GM23248 (cell line): Measurements from ENCODE around the gene DLX6. TPM values are rescaled to one million over a fixed set of nuclear protein-coding genes. Genes with fewer than 3 reads are reported as not detected.
A peak's percentile ranks its signal among the peaks of the same experiment; 100 is the strongest.

ENCODE experiments used
- DNase-seq: peaks from one replicate; pipeline ENCODE4 v3.0.0-alpha.2; 2015
- H2AFZ ChIP-seq: fragments of 200-600 bp; sonication (generic); 2 replicates; pipeline ENCODE4 v1.6.1; 2016; ENCODE audit warnings: antibody characterized with exemption
- H3F3A ChIP-seq: fragments of 200-600 bp; sonication (generic); 2 replicates; pipeline ENCODE4 v1.6.1; 2016; ENCODE audit warnings: mild to moderate bottlenecking, antibody characterized with exemption, mixed run types; ENCODE audit not compliant: insufficient read depth
- H3K27ac ChIP-seq: fragments of 200-600 bp; sonication (generic); 2 replicates; pipeline ENCODE4 v1.5.1; 2016; ENCODE audit warnings: mild to moderate bottlenecking
- H3K27me3 ChIP-seq: fragments of 200-600 bp; sonication (generic); replicated peaks from 2 replicates; pipeline ENCODE4 v1.6.1; 2016; ENCODE audit warnings: mild to moderate bottlenecking; ENCODE audit not compliant: insufficient read depth
- H3K36me3 ChIP-seq: fragments of 200-600 bp; sonication (generic); 2 replicates; pipeline ENCODE4 v1.6.1; 2016; ENCODE audit warnings: low read depth, mild to moderate bottlenecking
- H3K4me1 ChIP-seq: fragments of 200-600 bp; sonication (generic); 2 replicates; pipeline ENCODE4 v1.6.1; 2016; ENCODE audit warnings: mild to moderate bottlenecking; ENCODE audit not compliant: insufficient read depth
- H3K4me2 ChIP-seq: fragments of 200-600 bp; sonication (generic); one replicate; pipeline ENCODE4 v1.6.1; 2016; ENCODE audit warnings: mild to moderate bottlenecking; ENCODE audit not compliant: unreplicated experiment
- H3K4me3 ChIP-seq: fragments of 200-600 bp; sonication (generic); 2 replicates; pipeline ENCODE4 v1.5.1; 2016; ENCODE audit warnings: mild to moderate bottlenecking
- H3K79me2 ChIP-seq: fragments of 200-600 bp; sonication (generic); 2 replicates; pipeline ENCODE4 v1.6.1; 2016; ENCODE audit warnings: mild to moderate bottlenecking; ENCODE audit not compliant: insufficient read depth
- H3K9ac ChIP-seq: fragments of 200-600 bp; sonication (generic); 2 replicates; pipeline ENCODE4 v1.6.1; 2016; ENCODE audit warnings: mild to moderate bottlenecking
- H3K9me2 ChIP-seq: fragments of 200-600 bp; sonication (generic); 2 replicates; pipeline ENCODE4 v1.6.1; 2016; ENCODE audit warnings: mixed run types, mild to moderate bottlenecking, moderate library complexity; ENCODE audit not compliant: insufficient read depth
- H3K9me3 ChIP-seq: fragments of 200-600 bp; sonication (generic); one replicate; pipeline ENCODE4 v1.6.1; 2017; ENCODE audit warnings: low read depth
- H4K20me1 ChIP-seq: fragments of 200-600 bp; sonication (generic); 2 replicates; pipeline ENCODE4 v1.6.0; 2016; ENCODE audit not compliant: insufficient read depth
- EZH2 ChIP-seq: fragments of 200-600 bp; sonication (generic); IDR thresholded peaks from 2 replicates; pipeline ENCODE4 v1.6.1; 2018; ENCODE audit warnings: antibody characterized with exemption, mild to moderate bottlenecking; ENCODE audit not compliant: insufficient read depth, poor library complexity, severe bottlenecking
- EZH2phosphoT487 ChIP-seq: fragments of 200-600 bp; sonication (generic); IDR thresholded peaks from 2 replicates; pipeline ENCODE4 v1.6.1; 2018; ENCODE audit warnings: antibody characterized with exemption, moderate library complexity, mild to moderate bottlenecking, low read depth; ENCODE audit not compliant: insufficient read depth
- WGBS, 2 experiments: methylation state at CpG; one replicate each; pipeline ENCODE4 v1.1.6; 2015 to 2017; ENCODE audit warnings: low lambda C conversion rate in 2 of 2, low coverage in 1 of 2; ENCODE audit errors: missing lambda C conversion rate in 2 of 2; 5-methylcytosine and 5-hydroxymethylcytosine counted together
- in situ Hi-C: fragments of 300-500 bp; cut with MboI; formaldehyde crosslinking; loops from 2 replicates; pipeline ENCODE4 v1.15.0; 2020
- polyA plus RNA-seq: library from polyadenylated mRNA; unstranded; fragments of >200 nt; fragmentation: Nextera tagmentation; extraction: Ambion mirVana; gene quantifications from 2 replicates; pipeline ENCODE4 v1.2.1, GENCODE V29; 2016
- total RNA-seq: library from RNA; depleted of rRNA; stranded (reverse); fragments of >200 nt; shearing (Covaris generic); gene quantifications from 2 replicates; pipeline ENCODE4 v1.2.3, GENCODE V29; 2014

Gene DLX6
- total and polyA plus RNA-seq, 2 experiments from 2014 or later, result not detected

- in situ Hi-C loops, result no loop called here
- H3K27me3 ChIP-seq, result peaks cover 80% of the 10 kb centered on the region
Measured at GRCh38 chr7:96989859-96990317, 15.5 kb upstream of the DLX6 start.

DNA sequence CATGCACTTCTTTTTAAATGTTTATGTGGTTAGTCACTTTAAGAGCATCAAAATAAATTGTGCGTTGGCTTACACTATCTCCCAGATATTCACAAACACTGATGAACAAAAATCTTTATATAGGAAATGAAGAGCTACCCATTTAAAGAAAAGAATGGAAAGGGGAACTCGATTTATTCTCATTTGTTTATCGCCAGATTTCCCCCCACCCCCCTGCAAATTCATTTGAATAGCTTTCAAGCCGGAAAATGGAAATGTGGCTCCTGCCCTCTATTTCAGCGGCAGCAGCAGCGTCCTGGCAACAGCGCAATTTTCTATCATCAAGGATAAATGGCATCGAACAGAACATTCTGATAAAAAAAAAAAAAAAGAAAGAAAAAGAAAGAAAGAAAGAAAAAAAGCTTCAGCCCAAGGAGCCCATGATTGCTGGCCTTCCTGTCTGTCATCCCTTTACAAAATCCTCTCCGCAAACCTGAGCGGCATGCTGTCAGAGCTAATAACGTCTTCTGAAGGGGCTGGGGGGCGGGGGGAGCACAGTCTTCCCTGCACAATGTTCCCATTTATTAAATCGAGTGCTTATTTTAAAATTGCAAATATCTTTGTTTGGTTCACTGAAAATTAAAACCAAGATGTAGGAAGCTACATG lies 13.7 kb upstream of the DLX6 start:
- no peak overlapping the region for H3K4me3 ChIP-seq
- H2AFZ ChIP-seq, result no peak overlapping the region
- H3F3A ChIP-seq, result no peaks in the 10 kb centered on the region
- H3K27ac ChIP-seq, result no peak overlapping the region
- H3K9me3 ChIP-seq, result no peaks in the 10 kb centered on the region
- no peaks in the 10 kb centered on the region for H3K79me2 ChIP-seq
- in situ Hi-C loops, result no loop called here
- DNase-seq, result no peak
- no peaks in the 10 kb centered on the region for H3K36me3 ChIP-seq
- no peak overlapping the region for H3K9ac ChIP-seq
- H3K4me1 ChIP-seq, result no peaks in the 10 kb centered on the region
- H3K4me2 ChIP-seq, result no peak overlapping the region
- peaks cover 85% of the 10 kb centered on the region for H3K27me3 ChIP-seq
- H4K20me1 ChIP-seq, result no peaks in the 10 kb centered on the region
- H3K9me2 ChIP-seq, result no peaks in the 10 kb centered on the region
- 8 to 10% methylated on average over 13 of the region's 13 CpGs for WGBS, 2 experiments
- TF ChIP-seq EZH2phosphoT487 (no peak), EZH2 (peak; percentile 49)

More at GRCh38 chr7:96989859-96990317, 15.5 kb upstream of the DLX6 start:
- no peaks in the 10 kb centered on the region for H3K9me3 ChIP-seq
- H4K20me1 ChIP-seq, result no peaks in the 10 kb centered on the region
- H3K79me2 ChIP-seq, result no peaks in the 10 kb centered on the region
- H3K36me3 ChIP-seq, result no peaks in the 10 kb centered on the region
- WGBS, 2 experiments, result 11 to 12% methylated on average over 8 of the region's 8 CpGs
- H2AFZ ChIP-seq, result no peak overlapping the region
- H3K4me2 ChIP-seq, result no peak overlapping the region
- no peak for DNase-seq
- no peaks in the 10 kb centered on the region for H3K4me1 ChIP-seq
- TF ChIP-seq EZH2 (no peak), EZH2phosphoT487 (no peak)
- no peak overlapping the region for H3K9ac ChIP-seq
- no peaks in the 10 kb centered on the region for H3K9me2 ChIP-seq
- H3F3A ChIP-seq, result no peaks in the 10 kb centered on the region
- no peak overlapping the region for H3K27ac ChIP-seq
- H3K4me3 ChIP-seq, result no peak overlapping the region

DNA sequence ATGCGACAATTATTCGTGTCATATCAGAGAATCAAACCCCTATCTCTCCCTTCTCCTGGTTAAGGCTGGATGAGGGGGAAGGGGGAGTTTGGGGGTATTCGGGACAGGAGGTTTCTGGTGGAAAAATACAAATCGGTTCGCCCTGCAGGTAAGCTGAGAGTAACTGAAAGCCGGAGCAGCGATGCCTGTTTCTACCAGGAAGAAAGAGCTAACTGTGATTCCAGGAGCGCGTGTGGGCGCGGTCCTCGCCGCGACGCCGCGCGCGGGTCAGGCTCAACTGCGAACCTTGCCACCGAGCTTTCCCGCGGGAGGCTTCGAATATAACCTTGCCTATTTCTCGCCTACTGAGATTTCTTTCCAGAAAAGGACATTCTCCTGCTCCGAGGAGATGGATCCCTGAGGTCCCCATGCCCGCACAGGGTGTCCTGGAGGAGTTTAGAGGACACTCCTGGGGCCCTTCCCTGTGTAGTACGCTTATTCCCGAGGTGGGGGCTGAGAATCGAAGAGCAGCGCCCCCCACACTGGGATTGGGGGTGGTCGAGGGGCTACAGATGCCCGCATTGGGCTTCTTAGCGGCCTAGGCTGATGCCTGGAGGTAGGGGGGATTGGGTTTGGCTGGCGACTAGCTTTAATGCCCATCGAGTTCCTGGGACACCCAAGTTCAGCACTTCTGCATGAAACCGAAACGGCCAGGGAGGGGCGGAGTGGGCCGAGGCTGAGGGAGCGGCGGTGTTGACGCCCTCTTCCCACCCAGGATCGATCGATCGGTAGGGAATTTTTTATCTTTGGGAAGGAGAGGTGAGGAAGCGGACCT lies 13.0 kb upstream of the DLX6 start:
- in situ Hi-C loops, result no loop called here
- no peak overlapping the region for H3K9ac ChIP-seq

DNA sequence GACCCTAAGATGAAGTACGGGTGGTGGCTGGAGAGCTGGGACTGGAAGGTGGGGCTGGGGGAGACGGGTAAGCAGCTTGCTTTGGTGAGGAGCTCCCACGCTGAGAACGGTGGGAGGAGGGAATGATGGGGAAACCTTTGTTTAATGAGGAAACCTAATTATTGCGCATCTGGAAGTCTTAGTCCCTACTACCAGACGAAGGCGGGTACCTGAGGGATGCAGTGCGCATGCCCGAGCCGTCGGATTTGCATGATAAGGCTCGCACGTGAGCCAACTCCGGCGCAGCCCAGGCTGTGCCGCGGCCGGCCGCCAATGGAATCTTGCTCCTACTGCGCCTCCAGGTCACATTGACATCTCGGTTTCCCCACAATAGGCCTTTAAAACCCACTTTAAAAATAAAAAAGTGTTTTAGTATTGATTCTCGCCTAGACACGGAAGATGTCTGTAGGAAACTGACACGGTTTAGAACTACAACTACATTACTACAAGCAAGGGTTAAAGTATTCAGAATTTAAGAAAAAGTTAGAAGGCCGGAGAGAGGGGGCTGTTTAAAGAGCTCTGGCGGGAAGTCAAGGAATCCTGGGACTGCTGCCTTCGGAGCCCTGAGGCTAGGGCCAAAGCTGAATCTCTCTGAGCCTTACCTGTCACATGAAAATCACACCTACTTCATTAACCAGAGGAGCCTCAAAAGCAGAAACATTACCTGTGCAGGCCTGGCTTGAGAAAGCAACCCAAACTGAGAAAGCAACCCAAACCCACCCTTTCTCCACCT lies 12.1 kb upstream of the DLX6 start:
- 11 to 12% methylated on average over 27 of the region's 27 CpGs for WGBS, 2 experiments
- no peaks in the 10 kb centered on the region for H3K79me2 ChIP-seq
- H3K9ac ChIP-seq, result no peak overlapping the region
- H3F3A ChIP-seq, result no peaks in the 10 kb centered on the region
- no peaks in the 10 kb centered on the region for H3K9me2 ChIP-seq
- no peaks in the 10 kb centered on the region for H4K20me1 ChIP-seq
- H3K4me3 ChIP-seq, result no peak overlapping the region
- no peaks in the 10 kb centered on the region for H3K4me1 ChIP-seq
- TF ChIP-seq EZH2phosphoT487 (no peak), EZH2 (peak; percentile 65)
- H3K27ac ChIP-seq, result no peak overlapping the region
- no peaks in the 10 kb centered on the region for H3K36me3 ChIP-seq
- in situ Hi-C loops, result no loop called here
- DNase-seq, result no peak
- H3K27me3 ChIP-seq, result peaks cover 94% of the 10 kb centered on the region
- H3K9me3 ChIP-seq, result no peaks in the 10 kb centered on the region
- H2AFZ ChIP-seq, result no peak overlapping the region
- no peak overlapping the region for H3K4me2 ChIP-seq

More for the DNA sequence above, 13.0 kb upstream of the DLX6 start:
- H2AFZ ChIP-seq, result no peak overlapping the region
- no peak overlapping the region for H3K27ac ChIP-seq
- 10% methylated on average over 47 of the region's 47 CpGs for WGBS, 2 experiments
- no peak for DNase-seq
- no peaks in the 10 kb centered on the region for H3K4me1 ChIP-seq
- peaks cover 93% of the 10 kb centered on the region for H3K27me3 ChIP-seq
- no peaks in the 10 kb centered on the region for H3K36me3 ChIP-seq
- H3F3A ChIP-seq, result no peaks in the 10 kb centered on the region
- no peaks in the 10 kb centered on the region for H3K9me2 ChIP-seq
- H4K20me1 ChIP-seq, result no peaks in the 10 kb centered on the region
- no peak overlapping the region for H3K4me3 ChIP-seq
- H3K4me2 ChIP-seq, result no peak overlapping the region
- no peak for TF ChIP-seq EZH2phosphoT487
- no peak for TF ChIP-seq EZH2
- H3K9me3 ChIP-seq, result no peaks in the 10 kb centered on the region
- H3K79me2 ChIP-seq, result no peaks in the 10 kb centered on the region
